ENCODE data around the gene SGCA.
A peak's percentile ranks its signal among the peaks of the same experiment; 100 is the strongest.

Gene SGCA

DNA sequence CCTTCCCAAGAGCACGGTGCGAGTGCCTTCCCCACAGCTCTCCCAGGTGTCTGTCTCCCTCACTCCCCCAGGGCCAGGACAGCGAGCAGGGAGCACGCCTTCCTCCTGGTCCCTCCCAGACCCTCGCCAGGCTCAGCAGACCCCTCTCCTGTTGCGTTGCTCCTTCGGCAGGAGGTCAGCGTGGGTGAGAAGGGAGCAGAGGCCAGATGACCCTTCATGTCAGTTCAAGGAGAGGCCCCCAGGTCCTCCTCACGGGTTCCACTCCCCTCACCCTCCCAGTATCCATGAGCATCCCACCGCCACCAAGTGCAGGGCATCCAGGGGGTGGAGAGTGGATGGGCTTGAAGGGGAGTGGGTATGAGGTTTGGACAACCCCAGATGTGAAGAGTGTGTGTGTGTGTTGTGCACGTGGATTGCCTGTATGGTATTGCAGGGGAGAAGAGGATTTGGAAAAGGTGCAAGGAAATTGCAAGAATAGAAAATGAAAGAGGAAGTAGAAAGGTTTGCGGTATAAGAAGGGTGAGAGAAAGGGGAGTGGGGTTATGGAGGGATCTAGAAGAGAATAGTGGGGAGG is 17.7 kb downstream of the SGCA start:
- DNase-seq: peak; percentile 39

DNA sequence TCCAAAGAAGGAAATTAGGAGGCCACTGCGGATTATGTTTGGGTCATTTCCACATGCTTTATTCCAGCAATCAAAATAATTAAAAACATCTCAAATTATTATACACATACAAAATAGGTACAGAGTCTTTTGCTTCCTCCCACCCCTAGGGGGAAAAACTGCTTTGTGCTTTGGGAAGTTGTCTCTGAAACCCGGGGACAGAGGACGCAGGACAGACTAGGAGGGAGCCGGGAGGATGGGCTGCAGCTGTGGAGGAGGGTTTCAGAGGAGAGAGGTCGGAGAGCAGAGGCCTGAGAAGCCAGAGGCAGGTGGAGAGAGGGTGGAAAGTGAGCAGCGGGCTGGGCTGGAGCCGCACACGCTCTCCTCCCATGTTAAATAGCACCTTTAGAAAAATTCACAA is 18.3 kb downstream of the SGCA start:
- DNase-seq: no peak

DNA sequence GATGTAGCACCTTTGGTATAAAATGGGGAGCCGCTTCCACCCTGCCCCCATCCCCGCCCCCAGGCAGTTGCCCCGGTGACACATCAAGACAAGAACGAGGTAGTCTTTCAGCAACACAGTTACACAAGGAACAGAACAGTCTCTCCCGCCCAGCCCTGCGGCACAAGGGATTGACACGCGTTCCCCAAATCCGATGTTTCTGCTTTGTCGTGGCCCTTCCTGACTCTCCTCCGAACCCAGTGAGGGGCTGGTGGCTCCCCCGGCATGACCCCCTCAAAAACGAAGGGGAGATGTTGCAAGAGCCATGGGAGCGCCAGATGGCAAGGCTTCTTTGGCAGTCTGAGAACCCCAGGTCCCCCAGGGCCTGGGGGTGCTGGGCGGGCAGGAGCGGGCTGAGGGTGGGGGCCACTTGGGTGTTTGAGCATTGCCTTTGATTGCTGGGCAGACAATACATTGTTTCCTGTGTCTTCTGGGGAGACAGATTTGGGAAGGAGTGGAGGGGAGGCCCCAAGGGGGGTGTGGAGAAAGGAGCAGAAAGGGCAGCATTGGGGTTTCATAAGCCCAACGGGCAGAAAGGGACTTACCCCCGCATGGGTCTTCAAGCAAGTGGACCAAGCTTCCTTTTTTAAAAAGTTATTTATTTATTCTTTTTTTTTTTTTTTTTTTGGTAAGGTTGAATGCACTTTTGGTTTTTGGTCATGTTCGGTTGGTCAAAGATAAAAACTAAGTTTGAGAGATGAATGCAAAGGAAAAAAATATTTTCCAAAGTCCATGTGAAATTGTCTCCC is 19.0 kb downstream of the SGCA start:
- DNase-seq: peak; percentile 50

GRCh38 chr17:50185631-50186471 is 20.0 kb downstream of the SGCA start:
- DNase-seq: no peak

DNA sequence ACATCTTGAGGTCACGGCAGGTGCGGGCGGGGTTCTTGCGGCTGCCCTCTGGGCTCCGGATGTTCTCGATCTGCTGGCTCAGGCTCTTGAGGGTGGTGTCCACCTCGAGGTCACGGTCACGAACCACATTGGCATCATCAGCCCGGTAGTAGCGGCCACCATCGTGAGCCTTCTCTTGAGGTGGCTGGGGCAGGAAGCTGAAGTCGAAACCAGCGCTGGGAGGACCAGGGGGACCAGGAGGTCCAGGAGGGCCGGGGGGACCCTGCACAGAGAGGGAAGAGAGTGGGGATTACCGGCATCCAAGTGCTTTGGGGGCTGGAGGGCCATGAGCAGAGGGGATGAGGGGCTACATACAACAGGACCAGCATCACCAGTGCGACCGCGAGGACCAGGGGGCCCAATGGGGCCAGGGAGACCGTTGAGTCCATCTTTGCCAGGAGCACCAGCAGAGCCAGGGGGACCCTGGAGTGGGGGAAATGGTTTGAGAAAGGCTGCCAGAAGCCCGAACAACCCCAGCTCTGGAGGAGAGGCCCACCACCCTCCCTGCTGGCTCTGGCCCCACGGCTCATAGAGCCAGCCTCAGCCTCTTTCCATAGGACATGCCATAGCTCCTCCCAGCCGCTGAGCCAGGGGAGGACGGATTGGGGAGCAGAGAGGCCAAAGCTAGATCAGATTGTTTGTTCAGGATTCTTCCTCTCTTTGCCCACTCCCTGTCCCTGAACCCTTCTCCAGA is 21.0 kb downstream of the SGCA start:
- DNase-seq: no peak

DNA sequence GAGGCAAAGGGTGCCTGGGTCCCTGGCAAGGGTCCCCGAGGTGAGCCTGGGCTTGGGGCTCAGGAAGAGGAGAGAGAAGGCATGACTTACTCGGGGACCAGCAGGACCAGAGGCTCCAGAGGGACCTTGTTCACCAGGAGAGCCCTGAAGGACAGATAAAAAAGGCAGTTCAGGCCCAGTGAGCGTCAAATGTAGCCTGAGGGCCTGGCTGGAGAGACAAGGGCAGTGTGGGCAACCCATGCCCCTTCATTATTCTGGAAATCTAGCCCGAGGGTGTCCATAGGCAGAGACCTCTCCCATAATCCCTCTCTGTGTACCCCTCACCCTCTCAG is 21.6 kb downstream of the SGCA start:
- DNase-seq: no peak

- no peak for DNase-seq
Observed at GRCh38 chr17:50187751-50188530, 22.1 kb downstream of the SGCA start.

GRCh38 chr17:50188531-50188920 is 22.7 kb downstream of the SGCA start:
- DNase-seq: no peak

DNA sequence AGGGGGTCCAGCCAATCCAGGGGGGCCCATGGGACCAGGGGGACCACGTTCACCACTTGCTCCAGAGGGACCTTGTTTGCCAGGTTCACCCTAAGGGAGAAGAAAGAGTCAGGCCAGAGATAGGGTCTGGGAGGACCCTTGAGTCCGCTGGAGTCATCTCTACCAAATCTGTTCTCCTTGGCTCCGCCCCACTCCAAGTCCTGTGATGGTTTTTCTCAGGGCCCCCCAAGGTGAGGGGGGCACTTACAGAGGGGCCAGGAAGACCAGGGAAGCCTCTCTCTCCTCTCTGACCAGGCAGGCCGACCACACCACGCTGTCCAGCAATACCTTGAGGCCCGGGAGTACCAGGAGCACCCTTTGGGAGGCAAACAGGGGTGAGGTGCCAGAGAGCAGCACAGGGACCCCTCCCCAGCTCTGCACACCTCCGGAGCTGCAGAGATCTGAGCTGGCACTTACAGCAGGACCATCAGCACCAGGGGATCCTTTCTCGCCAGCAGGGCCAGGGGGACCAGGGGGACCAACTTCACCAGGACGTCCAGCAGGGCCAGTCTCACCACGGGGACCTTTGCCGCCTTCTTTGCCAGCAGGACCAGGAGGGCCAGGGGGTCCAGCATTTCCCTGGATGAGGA is 23.2 kb downstream of the SGCA start:
- no peak for DNase-seq

- no peak for DNase-seq
Observed at GRCh38 chr17:50189550-50190292, 23.9 kb downstream of the SGCA start.

GRCh38 chr17:50190293-50190602 is 24.4 kb downstream of the SGCA start:
- no peak for DNase-seq

DNA sequence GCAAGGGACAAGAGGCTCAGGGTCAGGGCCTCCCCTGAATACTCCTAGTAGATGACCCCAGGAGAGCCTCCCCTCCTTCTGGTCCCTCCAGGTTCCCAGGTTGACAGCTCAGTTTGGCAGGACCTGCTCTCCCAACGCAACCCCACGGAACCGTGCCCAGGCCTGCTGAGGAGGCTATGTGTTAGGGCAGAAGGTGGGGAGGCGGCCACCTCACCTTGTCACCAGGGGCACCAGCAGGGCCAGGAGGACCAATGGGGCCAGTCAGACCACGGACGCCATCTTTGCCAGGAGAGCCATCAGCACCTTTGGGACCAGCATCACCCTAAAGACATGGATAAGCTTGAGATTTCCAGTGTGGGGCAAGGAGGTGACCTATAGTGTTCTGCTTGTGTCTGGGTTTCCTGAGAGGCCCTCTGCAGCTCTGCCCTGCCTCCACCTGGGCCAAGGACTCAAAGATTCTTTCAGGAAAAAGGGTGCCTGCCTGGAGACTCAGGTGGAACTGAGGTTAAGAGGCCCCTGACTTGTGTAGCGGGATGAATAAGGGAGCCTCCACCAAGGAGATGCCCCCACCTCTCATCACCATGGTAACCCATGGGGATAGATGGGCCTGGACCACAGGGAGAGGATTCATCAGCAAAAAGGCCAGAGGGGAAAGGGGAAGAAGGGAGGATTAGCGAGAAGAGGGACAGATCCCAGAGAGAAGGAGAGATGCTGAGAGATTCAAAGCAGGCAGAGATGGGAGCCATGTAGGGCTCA is 25.0 kb downstream of the SGCA start:
- DNase-seq: no peak

DNA sequence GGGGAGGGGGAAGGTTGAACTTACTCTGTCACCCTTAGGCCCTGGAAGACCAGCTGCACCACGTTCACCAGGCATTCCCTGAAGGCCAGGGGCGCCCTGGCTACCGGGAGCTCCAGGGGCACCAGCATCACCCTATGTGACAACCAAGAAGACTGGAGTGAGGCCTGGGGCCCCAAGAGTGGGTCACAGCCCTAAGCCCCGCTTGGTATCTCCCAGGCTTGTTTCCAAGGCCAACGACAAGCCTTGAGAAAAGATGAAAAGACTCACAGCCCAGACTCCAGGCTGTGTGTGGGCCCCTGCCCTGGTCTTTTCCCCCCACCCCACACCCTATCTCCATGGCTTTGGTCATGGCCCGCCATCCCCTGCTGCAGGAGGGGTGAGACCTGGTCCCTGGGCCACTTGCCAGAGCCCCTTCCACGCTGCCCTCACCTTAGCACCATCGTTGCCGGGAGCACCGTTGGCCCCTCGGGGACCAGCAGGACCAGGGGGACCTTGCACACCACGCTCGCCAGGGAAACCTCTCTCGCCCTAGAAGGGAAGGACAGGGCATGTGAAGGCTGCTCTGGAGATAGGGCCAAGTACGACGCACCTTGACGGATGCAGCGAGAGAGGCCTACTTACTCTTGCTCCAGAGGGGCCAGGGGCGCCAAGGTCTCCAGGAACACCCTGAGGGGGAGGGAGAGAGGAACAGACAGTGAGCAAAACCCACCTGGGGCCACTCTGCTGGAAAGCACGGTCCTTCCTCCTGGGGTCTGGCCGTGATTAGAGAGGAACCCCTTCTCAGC is 25.7 kb downstream of the SGCA start:
- DNase-seq: no peak

DNA sequence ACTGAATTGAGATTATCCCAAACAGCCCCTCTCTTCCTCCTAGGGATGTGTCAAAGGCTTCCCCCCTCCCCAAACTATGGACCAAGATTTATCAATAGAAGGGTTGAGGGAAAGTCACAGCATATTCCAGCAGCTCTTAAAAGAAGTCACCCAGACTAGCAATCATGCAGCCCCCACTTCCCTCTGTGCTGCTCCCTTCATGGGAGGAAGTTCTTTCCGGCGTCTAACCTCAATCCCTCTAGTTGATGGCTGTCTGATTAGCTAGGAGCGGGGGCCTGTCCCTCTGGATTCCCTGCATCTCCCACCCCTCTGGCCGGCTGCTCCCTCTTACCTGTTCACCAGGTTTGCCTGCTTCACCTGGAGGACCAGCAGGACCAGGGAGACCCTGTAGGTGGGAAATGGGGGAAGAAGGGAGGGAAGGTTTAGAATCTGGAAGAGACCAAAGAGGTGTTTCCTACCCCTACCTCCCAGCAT is 26.4 kb downstream of the SGCA start:
- DNase-seq: no peak

DNA sequence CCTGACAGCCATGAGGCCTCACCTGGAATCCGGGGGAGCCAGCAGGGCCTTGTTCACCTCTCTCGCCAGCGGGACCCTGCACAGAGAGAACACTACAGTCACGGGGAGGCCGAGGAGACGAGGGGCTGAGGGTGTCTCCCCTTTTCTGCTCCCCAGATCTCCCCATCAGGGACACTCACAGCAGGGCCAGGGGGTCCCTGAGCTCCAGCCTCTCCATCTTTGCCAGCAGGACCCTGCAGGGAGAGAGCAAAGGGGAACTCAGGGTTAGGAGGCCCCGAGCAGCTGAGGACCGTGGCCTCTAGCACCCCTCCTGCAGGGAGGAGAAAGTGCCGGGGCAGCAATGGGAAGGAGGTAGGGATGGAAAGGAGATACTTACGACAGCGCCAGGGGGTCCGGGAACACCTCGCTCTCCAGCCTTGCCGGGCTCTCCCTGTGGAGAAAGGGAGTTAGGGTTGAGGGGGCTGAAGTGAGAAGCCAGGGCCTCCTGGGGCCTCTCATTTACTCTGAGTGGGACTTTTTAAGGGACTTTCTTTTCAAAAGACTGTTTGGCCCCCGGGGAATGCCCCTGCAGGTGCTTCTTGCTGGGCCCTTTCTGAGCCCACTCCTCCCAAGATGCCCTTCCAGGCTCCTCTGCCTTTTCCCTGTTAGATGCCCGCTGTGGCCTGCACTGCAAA is 26.9 kb downstream of the SGCA start:
- DNase-seq: no peak

- no peak for DNase-seq
Observed at GRCh38 chr17:50194140-50194933, 28.5 kb downstream of the SGCA start.

GRCh38 chr17:50194934-50195865 is 29.4 kb downstream of the SGCA start:
- no peak for DNase-seq
